Bronchial epithelial cell (primary cell): ENCODE results near the gene BLOC1S3. TPM values are rescaled to one million over a fixed set of nuclear protein-coding genes. Genes with fewer than 3 reads are reported as not detected.

Experiments
- DNase-seq: peaks from one replicate; pipeline ENCODE4 v3.0.0-alpha.2; 2010; ENCODE audit warnings: low read depth
- FAIRE-seq: peaks from 2 replicates; lab custom pipeline; 2011; peaks lifted over from hg19 to GRCh38; lab: Jason Lieb, UNC
- H3K27me3 ChIP-seq: 2 replicates; pipeline ENCODE4 v1.5.1; 2011; ENCODE audit warnings: low read length; ENCODE audit not compliant: control insufficient read depth, insufficient read depth
- H3K36me3 ChIP-seq: 2 replicates; pipeline ENCODE4 v1.5.1; 2011; ENCODE audit warnings: low read length; ENCODE audit not compliant: control insufficient read depth, insufficient read depth
- H3K4me3 ChIP-seq: 2 replicates; pipeline ENCODE4 v1.5.1; 2011; ENCODE audit warnings: mild to moderate bottlenecking, low read depth, low read length, control low read depth
- CTCF ChIP-seq: IDR thresholded peaks from 2 replicates; pipeline ENCODE4 v1.5.1; 2011; ENCODE audit warnings: mild to moderate bottlenecking, moderate library complexity, low read length, control low read depth, inconsistent platforms; ENCODE audit not compliant: insufficient read depth, severe bottlenecking
- total RNA-seq: library from RNA; depleted of rRNA; stranded (reverse); fragments of >200 nt; gene quantifications from 2 replicates; pipeline ENCODE4 v1.2.1, GENCODE V29; 2014

The BLOC1S3 gene
- total RNA-seq, 1 donor from 2014 or later = 5.3 TPM

- TF ChIP-seq CTCF = no peak
- peaks cover 1% of the 10 kb centered on the region for H3K36me3 ChIP-seq
- H3K4me3 ChIP-seq = no peak overlapping the region
- FAIRE-seq (no peak), DNase-seq (no peak)
- no peaks in the 10 kb centered on the region for H3K27me3 ChIP-seq
These were observed 43.3 kb upstream of the BLOC1S3 start for GRCh38 chr19:45135176-45135885.

GRCh38 chr19:45136507-45137178 lies 41.9 kb upstream of the BLOC1S3 start:
- Histone ChIP-seq H3K27me3 (no peaks in the 10 kb centered on the region), H3K4me3 (no peak overlapping the region), H3K36me3 (peaks cover 4% of the 10 kb centered on the region)
- FAIRE-seq (no peak), DNase-seq (no peak)
- TF ChIP-seq CTCF = no peak

- H3K36me3 ChIP-seq = peaks cover 4% of the 10 kb centered on the region
- H3K4me3 ChIP-seq = no peak overlapping the region
- TF ChIP-seq CTCF = no peak
- FAIRE-seq (no peak), DNase-seq (no peak)
- no peaks in the 10 kb centered on the region for H3K27me3 ChIP-seq
These were observed 41.3 kb upstream of the BLOC1S3 start for GRCh38 chr19:45137179-45137761.

- peaks cover 6% of the 10 kb centered on the region for H3K36me3 ChIP-seq
- FAIRE-seq = no peak
- no peak overlapping the region for H3K4me3 ChIP-seq
- TF ChIP-seq CTCF = no peak
- DNase-seq = no peak
- no peaks in the 10 kb centered on the region for H3K27me3 ChIP-seq
These were observed 40.3 kb upstream of the BLOC1S3 start for GRCh38 chr19:45138303-45138751.

- DNase-seq = no peak
- Histone ChIP-seq H3K4me3 (no peak overlapping the region), H3K36me3 (peaks cover 6% of the 10 kb centered on the region), H3K27me3 (no peaks in the 10 kb centered on the region)
- FAIRE-seq = no peak
- no peak for TF ChIP-seq CTCF
These were observed 39.1 kb upstream of the BLOC1S3 start for GRCh38 chr19:45139286-45140143.
